ENCODE measurements around the gene HYI. TPM values are rescaled to one million over a fixed set of nuclear protein-coding genes. Genes with fewer than 3 reads are reported as not detected.
"Not testable (repeated sequence)": the region's sequence is repeated elsewhere in the genome, so short reads cannot be mapped to it uniquely, and the experiment has no call there.

The HYI gene
- total RNA-seq, 2 donors from 2014 or later = 13.4 to 15.0 TPM

GRCh38 chr1:43422995-43423671 lies 30.6 kb downstream of the HYI start:
- H3K9me3 Mint-ChIP-seq = no peaks in the 10 kb centered on the region
- no peak overlapping the region for H3K4me3 Mint-ChIP-seq
- peaks cover 6 to 12% of the 10 kb centered on the region in 2 donors for H3K4me1 Mint-ChIP-seq (ENCODE audit: low read depth in 2 of 2)
- H3K36me3 Mint-ChIP-seq = peaks cover 13% of the 10 kb centered on the region
- H3K27ac Mint-ChIP-seq = peak overlapping the region in 1 of 2 donors; percentile 14
- DNase-seq (ENCODE audit: low spot score) = no peak
- peak in 1 of 2 donors; percentile 7 for ATAC-seq
- no peaks in the 10 kb centered on the region for H3K27me3 Mint-ChIP-seq

- H3K27me3 Mint-ChIP-seq = no peaks in the 10 kb centered on the region
- H3K36me3 Mint-ChIP-seq = peaks cover 13% of the 10 kb centered on the region
- DNase-seq (ENCODE audit: low spot score) (no peak), ATAC-seq (no peak)
- H3K4me1 Mint-ChIP-seq (ENCODE audit: low read depth in 2 of 2) = peaks cover 6 to 12% of the 10 kb centered on the region in 2 donors
- no peak overlapping the region for H3K4me3 Mint-ChIP-seq
- H3K27ac Mint-ChIP-seq = no peak overlapping the region
- H3K9me3 Mint-ChIP-seq = no peaks in the 10 kb centered on the region
Measured at GRCh38 chr1:43421976-43422750, 31.6 kb downstream of the HYI start.

DNA sequence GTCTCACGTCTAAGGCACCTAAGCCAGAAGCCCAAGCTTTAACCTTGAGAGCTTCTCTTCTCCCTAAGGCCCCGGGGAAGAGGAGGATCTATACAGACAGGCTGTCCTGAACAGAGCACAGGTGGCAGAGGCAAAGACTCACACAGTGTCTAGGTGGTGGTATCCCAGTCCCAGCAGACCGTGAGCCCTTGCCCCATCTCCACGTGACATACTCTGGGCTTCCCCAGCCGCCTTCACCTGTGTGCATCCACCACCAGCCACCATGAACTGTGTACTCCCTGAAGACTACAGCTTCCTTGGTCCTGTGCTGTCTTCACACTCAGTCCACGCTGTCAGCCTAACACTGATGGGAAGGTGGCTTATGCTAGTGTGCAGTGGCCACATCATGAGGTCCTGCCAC lies 32.3 kb downstream of the HYI start:
- Mint-ChIP-seq H3K4me3 (no peak overlapping the region), H3K27ac (no peak overlapping the region), H3K27me3 (no peaks in the 10 kb centered on the region), H3K36me3 (peaks cover 7% of the 10 kb centered on the region), H3K4me1 (ENCODE audit: low read depth in 2 of 2) (peaks cover 6 to 12% of the 10 kb centered on the region in 2 donors), H3K9me3 (no peaks in the 10 kb centered on the region)
- DNase-seq (ENCODE audit: low spot score) = no peak
- ATAC-seq = no peak

DNA sequence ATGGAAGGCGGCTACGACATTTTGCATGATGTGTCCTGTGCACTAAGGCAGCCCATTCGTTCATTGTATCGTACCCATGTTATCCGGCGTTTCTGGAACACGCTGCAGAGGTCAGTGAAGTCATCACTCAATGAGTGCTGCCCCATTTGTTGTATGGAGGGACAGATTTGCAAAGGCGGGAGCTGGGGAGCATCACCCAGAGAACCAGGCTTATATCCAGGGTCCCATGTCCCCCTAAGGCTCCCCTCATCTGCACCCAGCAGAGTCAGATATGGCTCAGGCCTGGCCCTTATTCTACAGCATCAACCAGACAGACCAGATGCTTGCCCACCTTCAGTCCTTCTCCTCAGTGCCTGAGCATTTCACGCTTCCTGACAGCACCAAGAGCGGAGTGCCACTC lies 32.9 kb downstream of the HYI start:
- Mint-ChIP-seq H3K9me3 (no peaks in the 10 kb centered on the region), H3K27ac (no peak overlapping the region), H3K4me3 (no peak overlapping the region), H3K27me3 (no peaks in the 10 kb centered on the region), H3K36me3 (peaks cover 7% of the 10 kb centered on the region), H3K4me1 (ENCODE audit: low read depth in 2 of 2) (peaks cover 6 to 12% of the 10 kb centered on the region in 2 donors)
- DNase-seq (ENCODE audit: low spot score) (no peak), ATAC-seq (no peak)

GRCh38 chr1:43419627-43420425 lies 33.9 kb downstream of the HYI start:
- no peaks in the 10 kb centered on the region for H3K27me3 Mint-ChIP-seq
- H3K4me3 Mint-ChIP-seq = no peak overlapping the region
- no peak for DNase-seq (ENCODE audit: low spot score)
- no peaks in the 10 kb centered on the region for H3K9me3 Mint-ChIP-seq
- ATAC-seq = no peak
- peaks cover 9% of the 10 kb centered on the region for H3K36me3 Mint-ChIP-seq
- no peak overlapping the region for H3K27ac Mint-ChIP-seq
- peaks cover 6 to 12% of the 10 kb centered on the region in 2 donors for H3K4me1 Mint-ChIP-seq (ENCODE audit: low read depth in 2 of 2)

DNA sequence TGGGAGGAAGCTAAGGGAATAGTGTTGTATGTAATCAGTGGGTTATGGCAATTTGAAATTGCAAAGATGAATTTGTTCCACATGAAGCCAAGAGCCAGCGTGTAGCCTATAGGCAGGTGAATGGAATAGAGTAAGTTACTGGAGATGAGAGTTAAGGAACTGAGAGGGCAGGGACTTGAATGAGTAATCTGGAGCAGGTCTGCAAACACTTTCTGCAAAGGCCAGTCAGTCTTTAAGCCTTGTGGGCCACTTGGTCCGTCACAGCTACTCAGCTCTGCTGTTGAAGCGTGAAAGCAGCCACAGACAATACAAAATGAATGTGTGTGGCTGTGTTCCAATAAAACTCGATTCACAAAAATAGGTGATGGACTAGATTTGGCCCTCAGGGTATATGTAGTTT lies 34.9 kb downstream of the HYI start:
- Mint-ChIP-seq H3K4me1 (ENCODE audit: low read depth in 2 of 2) (peaks cover 6 to 14% of the 10 kb centered on the region in 2 donors), H3K36me3 (peaks cover 10% of the 10 kb centered on the region)

DNA sequence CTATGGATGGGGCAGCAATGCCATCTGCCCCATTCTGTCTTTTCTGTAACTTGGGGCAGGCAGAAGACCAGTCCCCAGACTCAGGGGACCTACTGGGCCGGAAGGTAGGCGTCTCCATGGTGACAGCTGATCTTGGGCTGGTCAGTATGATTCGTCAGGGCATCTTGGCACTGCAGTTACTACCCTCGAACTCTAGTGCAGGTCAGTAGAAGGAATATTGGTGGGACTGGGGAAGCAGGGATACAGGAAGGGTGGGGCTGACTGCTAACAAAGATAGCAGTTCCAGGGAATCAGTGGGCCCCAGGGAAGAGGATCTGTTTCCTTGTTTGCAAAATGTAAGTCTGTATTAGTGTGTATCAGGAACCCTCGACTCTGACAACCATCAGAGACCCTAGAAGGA lies 37.8 kb downstream of the HYI start:
- H3K4me1 Mint-ChIP-seq (ENCODE audit: low read depth in 2 of 2) = peaks cover 4 to 7% of the 10 kb centered on the region in 2 donors
- no peaks in the 10 kb centered on the region for H3K9me3 Mint-ChIP-seq
- H3K4me3 Mint-ChIP-seq = no peak overlapping the region
- DNase-seq (ENCODE audit: low spot score) (no peak), ATAC-seq (no peak)
- H3K27me3 Mint-ChIP-seq = no peaks in the 10 kb centered on the region
- peaks cover 5% of the 10 kb centered on the region for H3K36me3 Mint-ChIP-seq
- no peak overlapping the region for H3K27ac Mint-ChIP-seq

More for the DNA sequence above, 34.9 kb downstream of the HYI start:
- Mint-ChIP-seq H3K27ac (no peak overlapping the region), H3K27me3 (no peaks in the 10 kb centered on the region), H3K4me3 (no peak overlapping the region), H3K9me3 (no peaks in the 10 kb centered on the region)
- ATAC-seq (no peak), DNase-seq (ENCODE audit: low spot score) (no peak)

- DNase-seq (ENCODE audit: low spot score) = peak; percentile 79
- H3K9me3 Mint-ChIP-seq = no peaks in the 10 kb centered on the region
- peak; percentile 78 to 84 for ATAC-seq
- H3K27me3 Mint-ChIP-seq = no peaks in the 10 kb centered on the region
- peaks cover 4 to 7% of the 10 kb centered on the region in 2 donors for H3K4me1 Mint-ChIP-seq (ENCODE audit: low read depth in 2 of 2)
- no peak overlapping the region for H3K4me3 Mint-ChIP-seq
- H3K27ac Mint-ChIP-seq = peak overlapping the region in 1 of 2 donors; percentile 56
- H3K36me3 Mint-ChIP-seq = peaks cover 6% of the 10 kb centered on the region
Measured at GRCh38 chr1:43414634-43415223, 39.0 kb downstream of the HYI start.

DNA sequence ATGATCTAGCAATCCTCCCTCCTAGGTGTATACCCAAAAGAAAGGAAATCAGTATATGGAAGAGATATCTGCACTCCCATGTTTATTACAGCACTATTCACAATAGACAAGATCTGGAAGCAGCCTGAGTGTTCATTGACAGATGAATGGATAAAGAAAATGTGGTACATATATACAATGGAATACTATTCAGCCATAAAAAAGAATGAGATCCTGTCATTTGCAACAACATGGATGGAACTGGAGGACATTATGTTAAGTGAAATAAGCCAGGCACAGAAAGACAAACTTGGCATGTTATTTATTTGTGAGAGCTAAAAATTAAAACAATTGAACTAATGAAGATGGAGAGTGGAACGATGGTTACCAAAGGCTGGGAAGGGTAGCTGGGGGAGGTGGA lies 40.3 kb downstream of the HYI start:
- not testable (repeated sequence) for H3K27me3 Mint-ChIP-seq; H3K4me1 Mint-ChIP-seq (ENCODE audit: low read depth in 2 of 2); ATAC-seq; H3K9me3 Mint-ChIP-seq; H3K27ac Mint-ChIP-seq; H3K4me3 Mint-ChIP-seq; DNase-seq (ENCODE audit: low spot score)
- peaks cover 18% of the 10 kb centered on the region for H3K36me3 Mint-ChIP-seq

GRCh38 chr1:43410571-43410970 lies 43.2 kb downstream of the HYI start:
- Mint-ChIP-seq H3K4me1 (ENCODE audit: low read depth in 2 of 2) (peaks cover 4 to 9% of the 10 kb centered on the region in 2 donors), H3K27me3 (no peaks in the 10 kb centered on the region), H3K9me3 (no peaks in the 10 kb centered on the region), H3K36me3 (peaks cover 29% of the 10 kb centered on the region), H3K4me3 (no peak overlapping the region), H3K27ac (no peak overlapping the region)
- DNase-seq (ENCODE audit: low spot score) (no peak), ATAC-seq (no peak)

GRCh38 chr1:43405876-43406234 lies 47.9 kb downstream of the HYI start:
- H3K27ac Mint-ChIP-seq = no peak overlapping the region
- H3K4me3 Mint-ChIP-seq = no peak overlapping the region
- ATAC-seq (no peak), DNase-seq (ENCODE audit: low spot score) (no peak)
- H3K36me3 Mint-ChIP-seq = peaks cover 31% of the 10 kb centered on the region
- no peaks in the 10 kb centered on the region for H3K27me3 Mint-ChIP-seq
- no peaks in the 10 kb centered on the region for H3K9me3 Mint-ChIP-seq
- H3K4me1 Mint-ChIP-seq (ENCODE audit: low read depth in 2 of 2) = peaks cover 7 to 11% of the 10 kb centered on the region in 2 donors

DNA sequence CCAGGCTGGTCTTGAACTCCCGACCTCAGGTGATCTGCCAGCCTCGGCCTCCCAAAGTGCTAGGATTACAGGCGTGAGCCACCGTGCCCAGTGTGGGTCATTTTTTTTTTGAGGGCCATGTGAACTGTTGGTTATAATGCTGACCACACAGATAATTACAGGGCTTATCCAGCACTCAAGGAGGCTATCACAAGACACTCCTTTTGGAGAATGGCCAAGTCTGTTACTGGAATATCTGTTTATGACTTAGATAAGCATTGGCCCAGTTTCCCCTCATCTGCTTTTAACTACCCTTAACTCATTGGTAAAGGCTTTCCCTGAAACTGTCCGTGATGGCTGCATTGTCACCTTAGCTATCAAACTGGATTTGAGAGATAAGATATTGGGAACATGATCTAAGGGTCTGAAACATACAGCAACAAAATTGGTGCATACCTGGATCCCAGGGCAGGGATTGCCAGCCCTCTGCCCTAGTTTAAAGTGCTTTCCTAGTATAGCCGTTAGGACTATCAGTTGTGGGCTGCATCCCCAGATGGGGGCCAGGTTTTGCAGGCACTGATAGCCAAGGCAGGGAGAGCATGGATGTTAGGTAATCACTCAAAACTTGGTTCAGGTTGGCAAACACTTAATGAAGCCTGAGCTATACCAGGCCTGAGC lies 48.4 kb downstream of the HYI start:
- no peak overlapping the region for H3K27ac Mint-ChIP-seq

GRCh38 chr1:43404353-43404752 lies 49.4 kb downstream of the HYI start:
- Mint-ChIP-seq H3K27ac (no peak overlapping the region), H3K27me3 (no peaks in the 10 kb centered on the region), H3K4me3 (no peak overlapping the region), H3K4me1 (ENCODE audit: low read depth in 2 of 2) (peaks cover 7 to 14% of the 10 kb centered on the region in 2 donors), H3K9me3 (no peaks in the 10 kb centered on the region), H3K36me3 (peaks cover 26% of the 10 kb centered on the region)
- ATAC-seq (no peak), DNase-seq (ENCODE audit: low spot score) (no peak)

More for the DNA sequence above, 48.4 kb downstream of the HYI start:
- Mint-ChIP-seq H3K27me3 (no peaks in the 10 kb centered on the region), H3K36me3 (peaks cover 31% of the 10 kb centered on the region), H3K4me3 (no peak overlapping the region), H3K4me1 (ENCODE audit: low read depth in 2 of 2) (peaks cover 7 to 12% of the 10 kb centered on the region in 2 donors), H3K9me3 (no peaks in the 10 kb centered on the region)
- DNase-seq (ENCODE audit: low spot score) (no peak), ATAC-seq (no peak)

Data from natural killer cell treated with Interleukin-12 subunit alpha and Interleukin-12 subunit beta and Interleukin-15 and Interleukin-18, amount 100 ng/mL, for 72 hours (primary cell).